ENCODE data around the gene NYNRIN.

DNA sequence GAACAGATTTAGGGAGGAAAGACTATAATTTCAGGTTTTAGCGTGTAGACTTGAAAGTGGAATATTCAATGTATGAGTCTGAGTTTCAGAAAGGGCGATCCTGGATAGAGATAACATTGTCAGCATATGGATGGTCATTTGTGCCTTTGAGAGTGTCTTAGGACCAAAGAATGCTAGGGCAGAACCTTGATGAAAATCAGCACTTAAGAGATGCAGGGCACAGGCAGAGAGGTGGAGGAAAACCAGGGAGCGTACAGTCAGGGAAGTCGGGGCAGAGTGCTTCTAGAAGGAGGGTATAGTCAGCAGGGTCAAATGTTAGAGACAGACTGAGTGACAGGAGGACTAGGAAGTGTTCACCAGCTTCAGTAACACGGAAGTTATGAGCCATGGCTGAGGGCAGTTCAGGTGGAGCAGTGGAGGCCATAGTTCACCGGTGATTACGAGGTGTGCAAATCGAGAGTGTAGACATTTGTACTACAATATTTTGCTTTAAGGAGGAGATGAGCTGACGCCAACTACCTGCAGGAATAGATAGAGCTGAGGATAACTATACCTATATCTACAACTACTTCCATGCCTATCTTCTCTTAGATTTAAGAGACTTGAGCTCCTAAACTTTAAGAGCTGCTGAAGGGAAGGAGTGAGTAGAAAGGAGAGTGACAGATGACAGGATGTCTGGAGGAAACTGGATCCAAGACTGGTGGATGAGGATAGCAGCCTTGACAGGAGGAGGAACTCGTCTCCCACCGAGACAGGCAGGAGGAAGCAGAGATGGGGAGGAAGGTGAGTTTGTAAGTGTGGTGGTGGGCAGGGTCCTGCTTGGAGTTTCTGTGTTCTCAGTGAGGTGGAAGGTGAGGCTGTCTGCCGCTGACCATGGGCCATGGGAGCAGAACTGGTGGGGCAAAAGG is 24.1 kb downstream of the NYNRIN start:
- no peak for TF ChIP-seq EZH2phosphoT487 (IDR thresholded peaks at IDR 0.05; ENCODE audit: borderline replicate concordance)
- TF ChIP-seq, protein P1, sequence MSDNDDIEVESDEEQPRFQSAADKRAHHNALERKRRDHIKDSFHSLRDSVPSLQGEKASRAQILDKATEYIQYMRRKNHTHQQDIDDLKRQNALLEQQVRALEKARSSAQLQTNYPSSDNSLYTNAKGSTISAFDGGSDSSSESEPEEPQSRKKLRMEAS (IDR thresholded peaks at IDR 0.05) = no peak
- no peak for TF ChIP-seq EZH2 (IDR thresholded peaks at IDR 0.05)
- TF ChIP-seq, protein P2, sequence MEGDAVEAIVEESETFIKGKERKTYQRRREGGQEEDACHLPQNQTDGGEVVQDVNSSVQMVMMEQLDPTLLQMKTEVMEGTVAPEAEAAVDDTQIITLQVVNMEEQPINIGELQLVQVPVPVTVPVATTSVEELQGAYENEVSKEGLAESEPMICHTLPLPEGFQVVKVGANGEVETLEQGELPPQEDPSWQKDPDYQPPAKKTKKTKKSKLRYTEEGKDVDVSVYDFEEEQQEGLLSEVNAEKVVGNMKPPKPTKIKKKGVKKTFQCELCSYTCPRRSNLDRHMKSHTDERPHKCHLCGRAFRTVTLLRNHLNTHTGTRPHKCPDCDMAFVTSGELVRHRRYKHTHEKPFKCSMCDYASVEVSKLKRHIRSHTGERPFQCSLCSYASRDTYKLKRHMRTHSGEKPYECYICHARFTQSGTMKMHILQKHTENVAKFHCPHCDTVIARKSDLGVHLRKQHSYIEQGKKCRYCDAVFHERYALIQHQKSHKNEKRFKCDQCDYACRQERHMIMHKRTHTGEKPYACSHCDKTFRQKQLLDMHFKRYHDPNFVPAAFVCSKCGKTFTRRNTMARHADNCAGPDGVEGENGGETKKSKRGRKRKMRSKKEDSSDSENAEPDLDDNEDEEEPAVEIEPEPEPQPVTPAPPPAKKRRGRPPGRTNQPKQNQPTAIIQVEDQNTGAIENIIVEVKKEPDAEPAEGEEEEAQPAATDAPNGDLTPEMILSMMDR (IDR thresholded peaks at IDR 0.05 in 2 of 3, conservative IDR thresholded peaks at IDR 0.05 in 1 of 3; ENCODE audit: borderline replicate concordance in 1 of 3, insufficient read depth in 1 of 3, low read depth in 2 of 3, low read length in 2 of 3) = no peak

Data from HCT116 (cell line).